SHP77 (cell line): ENCODE measurements around the gene EPN1.

Source experiments
- DNase-seq, 2 experiments: peaks; one replicate each; lab custom pipeline; 2025; lab: John Stamatoyannopoulos, UW

EPN1 gene

GRCh38 chr19:55660991-55661390, 14.0 kb upstream of the EPN1 start:
- no peak for DNase-seq

DNA sequence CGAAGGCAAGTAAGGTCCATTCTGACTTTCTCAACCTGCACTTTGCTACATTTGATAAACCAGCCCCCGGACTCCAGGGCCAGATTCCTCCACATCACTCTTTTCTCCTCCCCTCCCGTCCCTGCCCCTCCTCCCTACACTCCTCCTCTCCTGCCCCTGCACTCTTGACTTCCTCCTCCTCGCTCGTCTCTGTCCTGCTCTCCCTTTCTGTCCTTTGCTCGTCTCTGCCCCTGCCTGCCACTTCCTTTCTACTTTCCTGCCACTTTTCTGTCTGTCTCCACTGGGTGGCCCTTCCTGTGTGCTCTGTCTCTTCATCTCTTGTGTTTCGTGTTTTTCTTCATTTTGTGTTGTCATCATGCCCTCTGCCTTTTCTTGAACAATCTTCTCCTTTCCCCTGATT, 13.2 kb upstream of the EPN1 start:
- no peak for DNase-seq

DNA sequence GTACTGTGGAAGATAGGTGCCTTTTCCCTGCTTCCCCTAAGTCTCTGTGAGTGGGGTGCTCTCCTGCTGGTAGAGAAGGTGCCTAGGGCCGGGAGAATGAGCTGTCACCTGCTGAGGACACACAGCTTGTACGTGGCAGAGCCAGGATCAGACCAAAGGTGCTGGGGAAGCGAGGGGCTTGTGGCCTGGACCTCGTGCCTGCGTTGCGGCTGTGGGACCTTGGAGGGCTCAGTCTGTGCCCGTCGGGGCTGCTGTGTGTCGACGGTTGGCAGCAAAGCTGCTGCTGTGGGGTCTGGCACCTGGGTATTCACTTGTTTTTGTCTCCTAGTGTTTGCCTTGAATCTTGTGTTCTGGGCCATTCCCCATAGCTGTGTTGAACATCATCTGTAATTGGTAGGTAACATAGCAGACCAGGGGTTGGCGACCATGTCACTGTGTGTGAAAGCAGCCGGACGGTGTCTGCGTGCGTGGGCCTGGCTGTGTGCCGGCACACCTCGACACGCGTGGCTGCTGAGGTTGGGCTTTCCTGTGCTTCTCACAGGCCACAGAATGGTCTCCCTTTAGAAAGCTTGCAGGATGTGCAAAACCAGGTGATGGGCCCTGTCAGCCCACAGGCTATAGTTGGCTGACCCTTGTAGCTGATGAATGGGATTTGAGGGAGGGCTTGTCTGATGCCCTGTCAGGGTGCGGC, 11.0 kb upstream of the EPN1 start:
- no peak for DNase-seq

DNA sequence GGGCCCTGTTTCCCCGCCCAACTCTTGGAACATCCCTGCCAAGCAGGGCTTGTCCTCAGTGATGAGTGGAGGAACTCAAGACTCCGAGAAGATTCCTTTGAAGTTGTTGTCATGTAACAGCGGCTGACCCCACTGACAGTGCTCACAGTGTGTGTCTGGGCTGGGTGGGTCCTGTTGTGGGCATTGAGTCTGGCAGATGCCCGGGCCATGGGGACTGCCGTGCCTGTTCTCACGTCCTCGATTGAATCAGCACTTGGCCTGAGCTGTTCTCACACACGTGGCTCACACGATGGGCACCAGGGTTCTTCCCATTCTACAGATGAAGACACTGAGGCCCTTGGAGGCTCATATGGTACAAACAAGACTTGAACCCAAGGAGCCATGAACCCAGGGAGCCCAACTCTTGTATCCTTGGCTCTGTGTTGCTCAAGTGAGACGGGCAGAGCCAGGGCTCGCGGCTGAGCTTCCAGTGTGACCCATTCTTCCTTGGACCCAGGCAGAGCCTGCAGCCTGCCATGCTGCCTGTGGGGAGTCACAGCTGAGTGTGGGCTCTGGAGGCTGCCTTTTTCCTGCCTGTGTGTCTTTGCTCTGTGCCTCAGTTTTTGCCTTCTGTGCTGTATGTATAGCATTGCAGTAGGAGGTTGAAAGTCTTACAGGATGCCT, 8.6 kb upstream of the EPN1 start:
- no peak for DNase-seq

DNA sequence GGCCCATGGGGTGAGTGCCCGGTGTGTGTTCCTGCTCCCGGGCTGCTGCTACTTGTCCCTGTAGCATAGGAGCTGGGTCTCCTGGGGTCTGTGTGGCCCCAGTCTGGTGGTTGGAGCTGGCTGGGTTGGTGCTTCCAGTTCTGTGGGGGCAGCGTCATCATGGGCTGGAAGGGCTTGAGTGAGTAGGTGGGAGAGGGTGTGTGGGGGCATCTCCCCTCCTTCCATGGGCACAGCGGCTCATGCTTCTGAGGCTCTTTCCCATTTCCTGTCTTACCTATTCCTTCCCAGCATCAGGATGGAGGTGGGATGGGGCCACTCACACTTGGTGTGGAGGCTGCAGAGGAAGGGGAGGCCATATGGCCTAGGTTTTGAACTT, 8.0 kb upstream of the EPN1 start:
- DNase-seq, result no peak

DNA sequence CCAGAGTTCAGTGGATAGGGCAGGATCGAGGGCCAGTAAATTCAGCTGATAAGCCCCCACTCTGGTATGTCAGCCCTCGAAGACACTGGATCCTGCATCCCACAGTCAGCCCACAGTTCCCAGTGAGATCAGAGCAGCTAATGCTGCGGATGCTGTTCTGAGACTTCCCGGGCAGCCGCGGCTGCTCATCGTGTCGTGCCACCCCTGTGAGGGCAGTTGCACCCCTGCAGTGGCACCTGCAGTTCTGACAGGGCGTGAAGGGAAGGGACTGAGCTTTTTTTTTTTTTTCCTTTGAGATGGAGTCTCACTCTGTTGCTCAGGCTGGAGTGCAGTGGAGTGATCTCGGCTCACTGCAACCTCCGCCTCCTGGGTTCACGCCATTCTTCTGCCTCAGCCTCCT, 7.5 kb upstream of the EPN1 start:
- DNase-seq, result no peak

GRCh38 chr19:55667958-55668357, 7.1 kb upstream of the EPN1 start:
- no peak for DNase-seq

- no peak for DNase-seq
Observed at GRCh38 chr19:55668603-55669348, 6.2 kb upstream of the EPN1 start.

GRCh38 chr19:55669418-55670279, 5.4 kb upstream of the EPN1 start:
- DNase-seq, result no peak

DNA sequence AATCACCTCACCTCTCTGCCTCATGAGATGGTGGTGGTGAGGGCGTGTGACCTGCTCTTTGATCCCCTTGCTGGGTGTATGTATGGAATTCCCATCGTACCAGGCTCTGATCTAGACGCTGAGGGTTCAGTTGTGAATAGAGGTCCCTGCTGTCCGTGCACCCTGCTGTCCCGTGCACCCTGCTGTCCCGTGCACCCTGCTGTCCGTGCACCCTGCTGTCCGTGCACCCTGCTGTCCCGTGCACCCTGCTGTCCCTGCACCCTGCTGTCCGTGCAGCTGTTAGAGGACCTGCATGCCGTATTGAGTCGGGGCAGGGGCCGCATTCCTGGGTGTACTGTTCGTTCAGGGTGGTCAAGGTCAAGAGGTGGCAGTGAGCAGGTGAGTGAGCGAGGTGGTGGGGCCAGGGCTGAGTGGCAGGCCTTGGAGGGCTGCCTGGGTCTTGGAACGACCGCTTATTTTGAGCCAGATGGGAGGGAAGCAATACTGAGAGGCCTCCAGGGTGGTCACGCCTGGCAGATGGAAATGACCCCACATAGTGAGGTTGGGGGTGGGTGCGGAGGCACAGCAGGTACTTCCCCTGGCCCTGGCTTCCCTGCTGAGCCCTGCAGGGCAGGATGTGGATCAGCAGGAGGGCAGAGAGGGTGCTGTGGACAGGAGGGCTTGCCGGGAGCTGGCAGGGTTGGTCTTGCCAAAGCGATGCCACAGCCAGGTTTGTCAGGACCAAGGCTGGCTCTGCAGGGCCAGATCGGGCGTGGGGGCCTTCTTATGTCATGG, 4.6 kb upstream of the EPN1 start:
- no peak for DNase-seq

DNA sequence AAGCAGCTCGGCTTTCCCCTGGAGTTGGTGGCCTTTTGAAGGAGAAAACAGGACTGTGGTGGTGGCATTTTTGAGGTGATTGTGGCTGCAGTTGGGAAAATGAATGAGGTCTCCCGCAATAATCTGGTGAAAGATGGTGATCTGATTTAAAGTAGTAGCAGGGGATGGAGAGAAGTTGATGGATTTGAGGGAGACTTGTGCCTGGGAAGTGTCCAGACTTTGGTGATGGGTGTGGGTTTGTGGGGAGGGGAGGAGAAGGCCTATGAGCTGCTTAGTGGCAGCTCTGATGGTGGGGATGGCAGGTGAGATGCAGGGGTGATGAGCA, 4.0 kb upstream of the EPN1 start:
- DNase-seq, result no peak

DNA sequence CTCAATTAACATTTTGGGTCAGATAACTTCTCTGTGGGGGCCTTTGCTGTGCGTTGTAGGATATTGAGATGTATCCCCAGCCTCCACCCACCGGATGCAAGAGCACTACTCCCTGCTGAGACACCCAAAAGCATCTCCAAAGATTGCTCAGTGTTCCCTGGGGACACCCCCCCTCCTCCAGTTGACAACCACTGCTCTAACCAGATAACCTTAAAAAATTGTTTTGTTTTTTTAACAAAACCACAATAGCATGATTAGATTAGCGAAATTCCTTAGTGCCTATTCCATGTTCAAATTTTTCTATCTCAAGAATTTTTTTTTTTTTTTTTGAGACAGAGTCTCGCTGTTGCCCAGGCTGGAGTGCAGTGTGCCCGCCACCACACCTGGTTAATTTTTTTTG, 2.6 kb upstream of the EPN1 start:
- no peak for DNase-seq

DNA sequence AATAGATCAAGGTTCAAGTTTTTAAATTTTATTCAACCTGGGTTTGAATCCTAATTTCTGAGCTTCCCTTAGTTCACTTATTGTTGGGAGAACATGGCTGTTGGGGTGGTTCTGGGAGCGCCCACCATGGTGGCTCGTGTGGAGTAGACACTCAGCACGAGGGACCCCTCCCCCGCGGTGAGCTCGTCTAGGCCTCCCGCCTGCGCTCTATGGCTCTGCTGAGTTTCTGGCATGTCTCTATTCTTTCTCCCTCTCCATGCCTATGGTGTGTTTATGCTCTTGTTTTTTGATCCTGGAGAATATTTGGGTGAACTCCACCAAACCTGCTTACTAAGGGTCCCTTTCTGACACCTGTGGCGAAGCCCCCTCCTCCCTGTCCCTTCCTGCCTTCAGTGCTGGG, 1.6 kb upstream of the EPN1 start:
- no peak for DNase-seq

DNA sequence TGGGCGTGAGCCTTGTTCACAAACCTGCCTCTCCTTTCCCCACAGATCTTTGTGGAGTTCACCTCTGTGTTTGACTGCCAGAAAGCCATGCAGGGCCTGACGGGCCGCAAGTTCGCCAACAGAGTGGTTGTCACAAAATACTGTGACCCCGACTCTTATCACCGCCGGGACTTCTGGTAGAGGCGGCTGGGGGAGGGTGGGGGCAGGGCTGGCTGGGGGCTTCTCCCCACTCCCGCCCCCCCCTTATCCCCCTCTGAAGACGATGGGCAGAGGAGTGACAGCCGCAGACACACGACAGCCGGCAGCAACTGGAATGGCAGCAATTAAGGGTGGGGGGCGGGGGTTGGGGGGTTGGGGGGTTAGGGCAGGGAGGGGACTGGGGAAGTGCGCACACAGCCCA, 1.1 kb upstream of the EPN1 start:
- DNase-seq, result no peak

GRCh38 chr19:55674459-55674840, 576 bp upstream of the EPN1 start:
- no peak for DNase-seq

- DNase-seq, result no peak
Observed at GRCh38 chr19:55675661-55676354, 782 bp downstream of the EPN1 start.

- no peak for DNase-seq
Observed at GRCh38 chr19:55676383-55676782, 1.4 kb downstream of the EPN1 start.

- no peak for DNase-seq
Observed at GRCh38 chr19:55676889-55677505, 2.0 kb downstream of the EPN1 start.

GRCh38 chr19:55677572-55678028, 2.6 kb downstream of the EPN1 start:
- no peak for DNase-seq

DNA sequence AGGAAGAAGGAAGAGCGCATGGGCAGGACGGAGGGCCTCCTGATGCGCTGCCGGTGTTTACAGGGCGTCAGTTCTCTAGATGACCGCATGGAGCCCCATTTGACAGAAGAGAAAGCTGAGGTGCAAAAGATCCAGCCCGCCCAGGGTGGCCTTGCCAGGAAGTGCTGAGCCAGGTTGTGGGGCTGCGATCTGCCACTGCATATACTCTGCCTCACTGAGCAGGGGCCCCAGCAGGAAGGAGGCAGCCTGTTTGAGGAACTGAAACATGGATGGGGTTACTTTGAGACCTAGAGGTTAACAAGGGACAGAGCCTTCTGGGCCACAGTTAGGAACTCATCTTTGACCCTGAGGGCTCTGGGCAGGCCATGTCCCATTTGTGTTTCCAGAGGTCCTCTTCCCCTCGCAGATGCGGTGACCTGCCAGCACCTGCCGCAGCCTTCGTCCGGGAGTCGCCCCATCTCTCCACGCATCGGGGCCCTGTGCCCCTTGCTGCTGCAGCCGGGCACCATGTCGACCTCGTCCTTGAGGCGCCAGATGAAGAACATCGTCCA, 3.2 kb downstream of the EPN1 start:
- no peak for DNase-seq
